GM18907 (cell line): ENCODE data around the gene NR1I3.
A peak's percentile ranks its signal among the peaks of the same experiment; 100 is the strongest.
"Not testable (repeated sequence)": the region's sequence is repeated elsewhere in the genome, so short reads cannot be mapped to it uniquely, and the experiment has no call there.

Experiments
- ATAC-seq: cut with Tn5 transposase; IDR thresholded peaks from one replicate; pipeline ENCODE4 v1.9.1; 2021; ENCODE audit warnings: mild to moderate bottlenecking, moderate library complexity; ENCODE audit not compliant: unreplicated experiment

Gene NR1I3

DNA sequence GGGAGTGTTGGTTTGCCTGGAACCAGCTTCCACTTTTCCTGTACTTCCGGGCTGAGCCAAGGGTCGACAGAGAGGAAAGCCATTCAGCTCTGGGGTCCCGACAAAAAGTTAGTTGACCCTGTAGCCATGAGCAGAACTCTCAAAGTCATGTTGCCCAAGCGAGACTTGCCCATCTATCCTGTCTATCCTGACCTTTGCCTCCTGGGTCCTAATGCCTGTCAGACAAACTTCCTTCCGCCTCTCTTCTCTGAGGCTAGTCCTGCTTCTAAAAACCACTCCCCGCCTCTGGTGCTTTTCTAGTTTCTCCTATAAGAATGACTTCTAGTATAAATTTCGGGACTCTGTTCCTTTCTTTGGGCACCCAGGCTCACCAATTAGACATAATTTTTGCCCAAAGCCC lies 12.8 kb upstream of the NR1I3 start:
- ATAC-seq = no peak

DNA sequence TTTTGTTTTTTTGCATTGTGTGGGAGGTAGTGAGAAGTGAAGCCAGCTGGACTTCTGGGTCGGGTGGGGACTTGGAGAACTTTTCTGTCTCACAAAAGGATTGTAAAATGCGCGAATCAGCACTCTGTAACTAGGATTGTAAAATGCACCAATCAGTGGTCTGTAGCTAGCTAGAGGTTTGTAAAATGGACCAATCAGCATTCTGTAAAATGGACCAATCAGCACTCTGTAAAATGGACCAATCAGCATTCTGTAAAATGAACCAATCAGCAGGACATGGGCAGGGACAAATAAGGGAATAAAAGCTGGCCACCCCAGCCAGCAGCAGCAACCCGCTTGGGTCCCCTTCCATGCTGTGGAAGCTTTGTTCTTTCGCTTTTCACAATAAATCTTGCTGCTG lies 12.1 kb upstream of the NR1I3 start:
- not testable (repeated sequence) for ATAC-seq

- no peak for ATAC-seq
These were observed 6.9 kb upstream of the NR1I3 start for GRCh38 chr1:161244888-161245287.

DNA sequence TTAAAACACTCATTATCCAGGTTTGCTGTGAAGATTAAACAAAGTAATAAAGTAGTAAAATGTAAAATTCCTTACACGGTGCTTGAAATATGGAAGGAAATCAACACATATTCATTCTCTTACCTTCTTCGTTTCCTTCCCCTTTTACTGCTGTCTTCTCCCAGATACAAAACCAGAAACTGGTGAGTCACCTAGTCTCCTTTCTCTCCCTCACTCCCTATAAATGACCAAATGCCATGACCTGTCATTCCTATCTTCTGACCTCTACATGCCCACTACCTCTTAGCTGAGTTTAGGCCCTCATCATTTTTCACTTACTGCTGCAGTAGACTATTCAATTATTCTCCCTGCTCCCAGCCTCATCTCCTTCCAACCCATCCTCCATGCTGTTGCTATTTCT lies 4.3 kb upstream of the NR1I3 start:
- no peak for ATAC-seq

DNA sequence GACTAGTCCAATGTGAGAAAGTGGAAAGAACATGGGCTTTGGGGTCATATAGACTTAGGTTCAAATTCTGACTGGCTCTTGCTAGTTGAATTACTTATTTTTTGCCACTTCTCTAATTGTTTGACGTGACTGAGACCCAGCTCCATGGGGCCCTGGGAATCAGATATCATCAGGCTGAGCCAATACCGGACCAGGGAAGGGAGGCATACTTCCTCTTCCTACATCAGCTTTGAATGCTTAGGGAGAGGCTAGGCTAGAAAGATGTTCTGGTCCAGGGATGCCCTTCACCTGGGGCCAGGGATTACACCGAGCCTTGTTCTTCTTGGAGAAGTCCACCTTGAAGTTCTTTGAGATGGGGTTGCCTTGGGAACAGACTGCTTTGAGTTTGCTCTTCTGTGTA lies 3.7 kb upstream of the NR1I3 start:
- ATAC-seq = no peak

DNA sequence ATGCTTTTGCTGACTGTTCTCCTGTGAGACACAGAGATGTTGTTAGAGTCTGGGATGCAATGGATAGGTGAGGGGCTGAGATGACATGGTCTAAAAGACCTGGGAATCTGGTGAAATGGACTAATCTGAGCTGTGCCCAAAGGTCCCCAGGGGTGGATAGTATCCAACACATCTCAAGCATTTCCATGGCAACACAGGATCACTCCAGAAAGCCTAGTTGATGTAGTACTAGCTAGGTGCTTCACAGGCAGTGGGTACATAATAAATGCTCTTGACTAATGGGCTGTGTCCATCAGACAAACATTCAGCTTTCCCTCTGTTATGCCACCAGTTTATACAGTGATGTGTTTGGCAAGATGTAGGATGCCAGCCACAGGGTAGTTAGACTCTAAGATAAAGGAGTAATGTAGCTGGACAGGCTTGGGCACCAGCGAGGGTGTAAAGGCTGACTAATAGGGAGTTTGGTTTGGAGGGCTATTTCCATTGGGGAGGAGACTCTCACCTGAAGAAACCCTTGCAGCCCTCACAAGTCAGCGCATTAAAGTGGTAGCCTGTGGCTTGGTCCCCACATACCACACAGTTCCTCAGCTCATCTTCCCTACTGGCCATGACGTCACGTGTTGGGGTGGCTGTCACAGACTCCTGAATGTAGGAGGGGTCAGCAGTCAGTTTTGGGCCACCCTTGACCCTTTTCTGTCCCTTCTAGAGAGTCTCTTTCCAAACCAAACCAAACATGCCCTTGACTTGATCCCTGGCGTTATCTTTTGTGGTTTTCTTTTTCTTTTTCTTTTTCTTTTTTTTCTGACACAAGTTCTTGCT lies 1.8 kb downstream of the NR1I3 start:
- no peak for ATAC-seq

- ATAC-seq = no peak
These were observed 4.9 kb downstream of the NR1I3 start for GRCh38 chr1:161233102-161233501.

DNA sequence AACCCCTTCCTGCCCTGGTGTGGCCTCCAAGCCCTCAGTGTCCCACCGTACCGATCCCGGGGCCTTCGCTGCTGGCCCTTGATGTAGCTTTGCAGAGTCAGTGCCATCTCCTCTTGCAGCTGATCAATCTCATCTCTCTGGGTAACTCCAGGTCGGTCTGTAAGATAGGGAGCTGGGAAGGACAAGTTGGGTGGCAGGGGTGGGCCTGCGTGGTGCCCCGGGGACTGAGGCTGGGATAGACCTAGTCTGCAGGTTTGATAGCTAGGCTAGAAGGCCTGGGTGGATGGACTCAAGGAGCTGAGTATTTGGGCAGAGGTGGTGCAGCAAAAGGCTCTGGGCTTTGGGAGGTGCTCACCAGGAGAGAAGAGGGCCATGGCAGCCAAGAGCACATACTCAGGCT lies 7.2 kb downstream of the NR1I3 start:
- ATAC-seq = no peak

GRCh38 chr1:161229896-161230295 lies 8.1 kb downstream of the NR1I3 start:
- no peak for ATAC-seq

DNA sequence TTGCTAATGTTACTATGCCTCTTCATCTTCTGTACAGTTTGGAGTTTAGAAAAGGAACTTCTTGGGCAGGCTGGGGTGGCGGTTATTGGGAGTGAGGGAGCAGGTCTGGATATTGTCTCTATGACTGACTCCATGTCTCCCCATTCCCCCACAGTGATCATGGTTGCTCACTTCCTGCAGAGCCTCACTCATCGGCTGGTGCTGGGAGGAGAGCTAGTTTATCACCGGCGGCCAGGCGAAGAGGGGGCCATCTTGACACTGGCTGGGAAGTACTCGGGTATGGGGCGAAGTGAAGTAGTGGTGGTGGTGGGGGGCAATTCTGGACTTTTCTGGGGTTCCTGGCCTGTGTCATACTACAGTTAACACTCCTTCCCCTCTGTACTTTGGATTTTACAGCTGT lies 10.0 kb downstream of the NR1I3 start:
- ATAC-seq = no peak

GRCh38 chr1:161227196-161227871 lies 10.7 kb downstream of the NR1I3 start:
- peak; percentile 40 for ATAC-seq

- no peak for ATAC-seq
These were observed 11.2 kb downstream of the NR1I3 start for GRCh38 chr1:161226759-161227158.

- no peak for ATAC-seq
These were observed 11.7 kb downstream of the NR1I3 start for GRCh38 chr1:161226320-161226711.

- ATAC-seq = peak; percentile 93
These were observed 12.3 kb downstream of the NR1I3 start, which contains the start of gene TOMM40L for GRCh38 chr1:161225534-161226319. TOMM40L (plus strand) TSS chr1:161226060; CDS start chr1:161226490, 430 bp downstream.

GRCh38 chr1:161225178-161225533 lies 12.8 kb downstream of the NR1I3 start:
- ATAC-seq = no peak

- not testable (repeated sequence) for ATAC-seq
These were observed 13.3 kb downstream of the NR1I3 start for GRCh38 chr1:161224695-161225087.

DNA sequence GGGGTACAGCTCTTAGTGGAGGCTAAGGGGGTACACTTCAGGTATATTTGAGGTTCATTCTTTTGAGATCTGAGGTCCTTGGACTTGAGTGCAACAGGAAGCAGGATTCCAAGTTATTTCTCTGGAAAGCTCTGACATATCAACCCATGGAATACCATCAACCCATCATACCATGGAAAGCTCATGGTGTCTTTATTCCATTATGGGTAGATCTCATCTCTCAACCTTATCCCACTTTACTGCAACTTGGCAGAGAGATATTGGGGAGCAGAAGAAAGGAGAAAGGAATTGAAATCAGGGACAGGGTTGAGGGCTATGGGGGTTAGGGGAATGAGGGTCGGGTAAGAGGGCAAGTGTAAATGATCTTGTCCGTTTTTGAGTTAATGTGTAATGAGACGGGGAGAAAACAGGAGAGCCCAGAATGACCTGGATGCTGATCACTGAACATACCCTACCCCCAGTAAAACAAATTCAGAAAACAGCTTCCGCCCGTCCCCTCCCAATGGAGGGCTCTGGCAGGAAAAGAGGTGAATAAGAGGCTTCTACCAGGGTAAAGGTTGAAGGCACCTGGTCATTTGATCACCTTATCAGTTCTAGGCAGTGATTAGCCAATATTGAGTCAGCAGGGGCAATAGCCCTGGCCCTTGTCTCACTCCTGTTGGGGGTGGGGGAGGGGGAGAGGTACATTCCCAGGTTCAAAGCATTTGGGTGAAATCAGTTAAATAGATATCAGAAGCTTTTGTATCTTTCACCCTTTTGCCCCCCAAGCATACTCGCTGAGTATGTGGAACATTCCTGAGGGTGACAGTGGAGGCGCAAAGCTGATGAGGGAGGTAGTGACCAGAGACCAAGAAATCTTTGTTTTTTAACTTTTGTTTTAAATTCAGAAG lies 14.0 kb downstream of the NR1I3 start:
- ATAC-seq = no peak

GRCh38 chr1:161222175-161223019 lies 15.6 kb downstream of the NR1I3 start:
- ATAC-seq = no peak

GRCh38 chr1:161220002-161220401 lies 18.0 kb downstream of the NR1I3 start:
- ATAC-seq = no peak
